Right lobe of liver (tissue), 6 donors: ENCODE data around the gene IL17B. TPM values are rescaled to one million over a fixed set of nuclear protein-coding genes. Genes with fewer than 3 reads are reported as not detected.

Experiments
- ATAC-seq, 4 donors: fragments of 200-7000 bp; cut with Tn5 transposase; one replicate each; pipeline ENCODE4 v1.9.1; 2020; ENCODE audit warnings: mild to moderate bottlenecking in 4 of 4, moderate library complexity in 4 of 4
- DNase-seq, 3 donors: peaks; one replicate each; pipeline ENCODE4 v3.0.0-alpha.2; 2020
- H3K27ac ChIP-seq, 3 donors: fragments of 200-600 bp; one replicate each; pipeline ENCODE4 v1.8.0; 2022
- H3K27me3 ChIP-seq, 2 donors: fragments of 200-600 bp; one replicate each; pipeline ENCODE4 v1.8.0; 2022
- H3K36me3 ChIP-seq, 4 donors: fragments of 200-600 bp; sonication (generic) in 1 of 4; one replicate each; pipeline versions ENCODE4 v1.5.1 to v1.8.0; 2017 to 2022; ENCODE audit warnings: control low read depth in 1 of 4
- H3K4me1 ChIP-seq, 4 donors: fragments of 200-600 bp; sonication (generic) in 1 of 4; one replicate each; pipeline versions ENCODE4 v1.5.1 to v1.8.0; 2017 to 2022; ENCODE audit warnings: control low read depth in 1 of 4
- H3K4me3 ChIP-seq, 3 donors: fragments of 200-600 bp; one replicate each; pipeline ENCODE4 v1.8.0; 2022
- H3K9me3 ChIP-seq, 4 donors: fragments of 200-600 bp; sonication (generic) in 1 of 4; one replicate each; pipeline versions ENCODE4 v1.5.1 to v1.8.0; 2017 to 2022; ENCODE audit warnings: control low read depth in 1 of 4
- CTCF ChIP-seq, 4 donors: fragments of 200-600 bp in 3 of 4; fragments of 450-650 bp in 1 of 4; IDR thresholded peaks; one replicate each; pipeline versions ENCODE4 v1.5.1 to v1.8.0; 2016 to 2022; ENCODE audit warnings: antibody characterized with exemption in 4 of 4, mild to moderate bottlenecking in 2 of 4
- POLR2A ChIP-seq: fragments of 450-650 bp; IDR thresholded peaks from one replicate; pipeline ENCODE4 v1.6.1; 2017; ENCODE audit warnings: antibody characterized with exemption, mild to moderate bottlenecking
- WGBS: methylation state at CpG from one replicate; pipeline ENCODE4 v1.1.6; 2018; ENCODE audit warnings: low coverage, low lambda C conversion rate; ENCODE audit not compliant: insufficient coverage; ENCODE audit errors: missing lambda C conversion rate; 5-methylcytosine and 5-hydroxymethylcytosine counted together
- intact Hi-C, 2 donors: fragments of 100-400 bp; cut with DNase I; formaldehyde crosslinking; loops; one replicate each; pipeline versions ENCODE4 v1.11.2 to v1.14.1; 2022
- total RNA-seq, 6 experiments: library from RNA; depleted of rRNA in 2 of 6; stranded (reverse); fragments of >200 nt in 2 of 6; fragmentation: NEBNext Ultra II Directional in 3 of 6; extraction: Animal tissue kit (Norgen Biotek cat#: 25700) in 3 of 6; gene quantifications; one replicate each; pipeline versions ENCODE4 v1.1.0 to v1.2.4, GENCODE V29; 2016 to 2023
- donor health status: DM: no; HTN: yes; CAD: no.
- donor health status: DM: no; HTN: no; CAD: no.
- donor health status: DM: no; HTN: no; CAD: no.
- donor health status: DM: no; HTN: yes; CAD: no.
- donor health status: DM: no; HTN: yes; CAD: no.

Gene IL17B
- total RNA-seq, 6 experiments from 2014 or later: not detected

- Histone ChIP-seq H3K4me1 (no peaks in the 10 kb centered on the region), H3K9me3 (no peaks in the 10 kb centered on the region), H3K36me3 (no peaks in the 10 kb centered on the region), H3K27me3 (no peaks in the 10 kb centered on the region), H3K4me3 (no peak overlapping the region), H3K27ac (no peak overlapping the region)
- peak in 2 of 4 donors; percentile 27 to 28 for ATAC-seq
- TF ChIP-seq CTCF (IDR thresholded peaks at IDR 0.05): no peak
- no peak for TF ChIP-seq POLR2A
- no peak for DNase-seq
- 60% methylated on average over 1 of the region's 1 CpG for WGBS
- intact Hi-C loops: no loop called here
These were observed 8.9 kb upstream of the IL17B start for GRCh38 chr5:149387982-149388381.

- ATAC-seq (peak in 2 of 4 donors; percentile 7 to 16), DNase-seq (no peak)
- Histone ChIP-seq H3K27me3 (no peaks in the 10 kb centered on the region), H3K36me3 (no peaks in the 10 kb centered on the region), H3K9me3 (no peaks in the 10 kb centered on the region), H3K4me3 (no peak overlapping the region), H3K27ac (no peak overlapping the region), H3K4me1 (no peaks in the 10 kb centered on the region)
- TF ChIP-seq POLR2A: no peak
- no peak for TF ChIP-seq CTCF (IDR thresholded peaks at IDR 0.05)
- intact Hi-C loops: no loop called here
- WGBS: 70% methylated on average over 9 of the region's 9 CpGs
These were observed 8.1 kb upstream of the IL17B start for GRCh38 chr5:149387081-149387631.

- H3K27ac ChIP-seq: peak overlapping the region in 1 of 3 donors; percentile 13
- WGBS: 61% methylated on average over 4 of the region's 5 CpGs
These were observed 7.1 kb upstream of the IL17B start for GRCh38 chr5:149386166-149386565.

GRCh38 chr5:149383399-149383798 lies 4.3 kb upstream of the IL17B start:
- peak in 2 of 4 donors; percentile 10 to 27 for ATAC-seq
- Histone ChIP-seq H3K4me3 (no peak overlapping the region), H3K36me3 (no peaks in the 10 kb centered on the region), H3K27ac (peak overlapping the region in 1 of 3 donors; percentile 14), H3K9me3 (no peaks in the 10 kb centered on the region), H3K27me3 (no peaks in the 10 kb centered on the region), H3K4me1 (no peaks in the 10 kb centered on the region)
- intact Hi-C loops: loop anchor here in 1 of 2 donors (5.0 kb wide), 2 partner anchors 39 to 184 kb away; no protein-coding TSS in a partner anchor
- WGBS: 79% methylated on average over 4 of the region's 9 CpGs
- TF ChIP-seq POLR2A (no peak), CTCF (IDR thresholded peaks at IDR 0.05) (no peak)
- no peak for DNase-seq

More at GRCh38 chr5:149386166-149386565, 7.1 kb upstream of the IL17B start:
- H3K4me3 ChIP-seq: no peak overlapping the region
- DNase-seq (no peak), ATAC-seq (no peak)
- H3K4me1 ChIP-seq: no peaks in the 10 kb centered on the region
- intact Hi-C loops: no loop called here
- H3K36me3 ChIP-seq: no peaks in the 10 kb centered on the region
- H3K9me3 ChIP-seq: no peaks in the 10 kb centered on the region
- no peaks in the 10 kb centered on the region for H3K27me3 ChIP-seq
- TF ChIP-seq POLR2A (no peak), CTCF (IDR thresholded peaks at IDR 0.05) (no peak)
